Stimulated activated CD4-positive, alpha-beta T cell treated with anti-CD3 and anti-CD28 coated beads, Interleukin-15, amount 100 ng/mL, for 48 hours (primary cell): ENCODE results near the gene HBZ.
"Not testable (repeated sequence)": the region's sequence is repeated elsewhere in the genome, so short reads cannot be mapped to it uniquely, and the experiment has no call there.

Experiments
- DNase-seq, 2 donors: peaks; one replicate each; pipeline ENCODE4 v3.0.0-alpha.2; 2020; ENCODE audit warnings: low read depth in 2 of 2

HBZ gene

GRCh38 chr16:133716-134115, 18.7 kb upstream of the HBZ start:
- DNase-seq = no peak

- DNase-seq = peak in 1 of 2 donors; percentile 5
Measured at GRCh38 chr16:138049-138417, 14.4 kb upstream of the HBZ start.

- DNase-seq = no peak
Measured at GRCh38 chr16:140175-140857, 12.1 kb upstream of the HBZ start.

- DNase-seq = no peak
Measured at GRCh38 chr16:142405-142967, 10.0 kb upstream of the HBZ start.

DNA sequence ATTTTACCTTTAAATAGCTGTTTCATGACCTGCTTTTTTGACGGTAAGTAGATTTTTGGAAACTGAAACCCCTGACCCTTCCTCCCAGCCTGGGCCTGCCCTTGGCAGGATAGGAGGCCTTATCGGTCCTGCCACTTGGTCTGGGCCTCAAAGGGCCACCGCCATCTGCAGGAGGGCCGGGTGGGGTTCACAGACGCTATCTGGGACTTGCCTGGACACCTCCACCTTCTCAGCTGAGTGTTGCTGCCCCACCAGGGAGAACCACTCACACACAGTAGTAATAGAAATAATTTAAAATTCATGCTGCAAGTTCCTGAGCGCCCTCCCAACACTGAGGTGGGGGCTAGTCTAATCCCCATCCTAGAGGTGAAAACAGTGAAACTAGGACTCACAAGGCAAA, 9.4 kb upstream of the HBZ start:
- DNase-seq = no peak

DNA sequence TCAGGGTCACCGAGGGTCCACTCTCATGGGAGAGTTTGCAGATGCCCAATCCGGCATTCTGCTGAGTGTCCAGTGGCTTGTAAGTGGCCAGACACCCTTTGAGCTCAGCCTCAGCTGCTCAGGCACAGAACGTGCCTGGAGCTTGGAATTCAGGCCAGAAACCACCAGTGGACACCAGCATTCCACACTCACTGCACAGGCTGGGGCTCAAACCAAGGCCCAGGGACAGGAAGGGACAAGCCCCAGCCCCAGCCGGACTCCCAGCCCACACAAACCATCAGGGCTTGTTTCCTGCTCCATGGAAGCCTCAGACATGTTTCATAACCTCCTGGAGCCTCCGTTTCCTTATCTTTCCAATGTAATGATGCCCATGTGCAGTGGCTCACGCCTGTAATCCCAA, 9.0 kb upstream of the HBZ start:
- DNase-seq = no peak

GRCh38 chr16:144797-145252, 7.6 kb upstream of the HBZ start:
- DNase-seq = no peak

DNA sequence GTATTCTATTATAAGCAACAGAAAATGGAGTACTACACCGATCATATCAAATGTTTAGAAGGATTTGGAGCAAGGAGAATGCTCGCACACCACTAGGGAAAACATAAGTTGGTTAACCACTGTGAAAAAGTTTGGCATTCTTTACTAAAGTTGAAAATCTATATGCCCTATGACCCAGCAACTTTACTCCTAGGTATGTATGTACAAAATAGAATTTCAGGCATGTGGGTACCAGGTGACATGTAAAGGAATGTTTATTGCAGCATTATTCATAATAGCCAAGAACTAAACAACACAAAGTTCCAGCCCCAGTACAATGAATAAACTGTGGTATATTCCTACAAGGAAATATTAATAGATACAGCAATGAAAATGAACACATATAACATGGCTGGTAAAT, 5.8 kb upstream of the HBZ start:
- no peak for DNase-seq

DNA sequence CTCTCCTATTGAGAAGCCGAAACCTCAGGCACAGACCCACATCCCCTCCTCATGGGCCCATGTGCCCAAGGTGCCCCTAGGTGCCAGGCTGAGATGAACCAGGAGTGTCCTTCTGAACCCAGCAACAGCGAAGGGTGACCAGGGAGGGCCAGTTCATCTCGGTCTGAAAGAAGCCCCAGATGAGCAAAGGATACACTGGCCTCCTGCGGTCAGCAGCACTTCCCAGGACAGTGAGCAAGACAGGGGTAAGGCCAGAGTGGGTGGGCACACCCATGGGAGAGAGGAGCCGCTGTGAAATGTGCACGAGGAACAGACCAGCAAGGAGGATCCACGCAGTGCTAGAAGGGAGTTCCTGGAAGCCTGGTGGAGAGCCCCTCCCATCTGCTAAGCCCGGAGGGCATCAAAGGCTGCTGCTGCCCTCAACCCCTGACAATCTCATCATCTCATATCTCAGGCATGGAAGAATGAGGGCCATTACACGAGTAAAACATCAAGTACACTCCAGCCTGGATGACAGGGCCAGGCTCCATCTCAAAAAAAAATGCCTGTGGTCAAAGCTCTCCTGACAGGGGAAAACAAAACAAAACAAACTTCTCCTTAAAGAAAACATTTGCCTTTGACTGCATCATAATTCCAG, 3.3 kb upstream of the HBZ start:
- no peak for DNase-seq

DNA sequence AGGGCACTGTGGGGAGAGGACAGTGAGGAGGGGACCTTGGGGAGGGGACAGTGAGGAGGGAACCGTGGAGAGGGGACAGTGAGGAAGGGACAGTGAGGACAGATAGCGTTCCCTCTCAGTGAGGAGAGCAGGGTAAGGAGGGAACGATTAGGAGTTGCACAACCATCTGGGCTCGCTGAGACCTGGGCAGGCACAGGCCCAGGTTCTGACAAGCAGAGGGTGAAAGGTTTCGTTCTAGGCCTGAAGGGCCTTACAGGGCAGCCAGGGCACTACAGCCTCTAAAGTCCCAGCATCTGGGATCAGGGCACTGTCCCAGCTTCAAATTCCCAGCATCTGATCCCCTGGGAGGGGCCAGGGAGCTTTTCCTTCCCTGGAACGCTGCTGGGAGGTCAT, 681 bp downstream of the HBZ start:
- not testable (repeated sequence) for DNase-seq

DNA sequence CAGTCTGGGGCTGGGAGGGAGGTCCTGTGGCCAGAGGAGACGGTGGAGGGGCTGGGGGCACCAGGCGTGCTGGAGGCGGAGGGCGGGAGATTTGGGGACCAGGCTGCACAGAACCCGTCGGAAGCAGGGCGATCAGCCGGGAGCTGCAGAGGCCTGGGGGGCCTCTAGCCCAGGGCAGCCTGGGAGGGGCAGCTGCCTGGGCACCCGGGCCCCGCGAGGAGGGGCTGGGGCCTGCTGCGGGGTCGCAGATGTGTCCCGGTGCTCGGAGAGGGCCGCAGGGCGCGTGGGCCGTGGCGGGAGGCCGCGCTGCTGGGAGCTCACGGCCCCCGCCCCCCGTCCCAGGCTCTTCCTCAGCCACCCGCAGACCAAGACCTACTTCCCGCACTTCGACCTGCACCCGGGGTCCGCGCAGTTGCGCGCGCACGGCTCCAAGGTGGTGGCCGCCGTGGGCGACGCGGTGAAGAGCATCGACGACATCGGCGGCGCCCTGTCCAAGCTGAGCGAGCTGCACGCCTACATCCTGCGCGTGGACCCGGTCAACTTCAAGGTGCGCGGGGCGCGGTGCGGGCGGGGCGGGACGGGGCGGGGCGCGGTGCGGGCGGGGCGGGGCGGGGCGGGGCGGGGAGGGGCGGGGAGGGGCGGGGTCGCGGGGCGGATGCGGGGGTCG, 1.2 kb downstream of the HBZ start:
- DNase-seq = not testable (repeated sequence)

DNA sequence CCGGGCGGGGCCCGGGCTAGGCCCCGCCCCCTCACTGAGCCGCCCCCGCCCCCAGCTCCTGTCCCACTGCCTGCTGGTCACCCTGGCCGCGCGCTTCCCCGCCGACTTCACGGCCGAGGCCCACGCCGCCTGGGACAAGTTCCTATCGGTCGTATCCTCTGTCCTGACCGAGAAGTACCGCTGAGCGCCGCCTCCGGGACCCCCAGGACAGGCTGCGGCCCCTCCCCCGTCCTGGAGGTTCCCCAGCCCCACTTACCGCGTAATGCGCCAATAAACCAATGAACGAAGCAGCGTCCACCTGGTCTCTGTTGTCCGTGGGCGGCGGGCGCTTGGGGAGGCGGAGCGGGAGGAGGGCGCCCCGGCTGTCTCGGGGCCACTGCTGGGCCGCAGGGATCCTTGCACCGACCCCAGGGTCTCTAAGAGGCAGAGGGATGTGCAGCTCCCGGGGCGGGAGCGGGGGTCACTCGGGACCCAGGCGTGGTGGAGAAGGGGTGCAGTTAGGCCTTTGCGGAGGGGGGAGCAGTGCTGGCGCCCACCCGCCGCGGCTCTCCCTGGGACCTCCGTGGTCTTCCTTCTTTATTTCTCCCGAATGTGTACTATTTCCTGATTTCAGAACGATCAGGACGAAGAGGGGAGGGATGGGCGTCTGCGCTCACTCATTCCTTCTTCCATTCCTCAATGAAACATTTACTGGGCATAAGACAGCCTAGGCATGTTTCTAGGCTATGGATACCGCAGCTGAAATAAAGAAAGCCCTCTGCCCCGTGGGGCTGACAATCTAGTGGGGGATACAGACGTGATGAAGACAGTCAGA, 2.0 kb downstream of the HBZ start:
- DNase-seq = no peak

DNA sequence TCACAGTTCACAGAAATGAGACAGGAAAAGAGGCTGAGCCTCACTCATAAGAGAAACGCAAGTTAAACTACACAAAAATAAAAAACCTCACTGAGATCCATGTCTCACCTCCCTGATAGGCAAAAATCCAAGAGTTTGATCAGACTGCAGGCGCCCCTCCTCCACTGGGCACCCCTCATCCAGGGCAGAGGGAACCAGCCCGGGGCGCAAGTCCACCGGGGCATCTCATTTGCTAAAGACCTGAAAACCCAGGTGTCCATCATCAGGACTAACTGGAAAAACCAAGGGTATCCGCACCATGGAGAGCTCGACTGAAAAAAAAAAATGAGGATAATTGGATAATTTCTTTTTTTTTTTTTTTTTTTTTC, 2.6 kb downstream of the HBZ start:
- DNase-seq = no peak

DNA sequence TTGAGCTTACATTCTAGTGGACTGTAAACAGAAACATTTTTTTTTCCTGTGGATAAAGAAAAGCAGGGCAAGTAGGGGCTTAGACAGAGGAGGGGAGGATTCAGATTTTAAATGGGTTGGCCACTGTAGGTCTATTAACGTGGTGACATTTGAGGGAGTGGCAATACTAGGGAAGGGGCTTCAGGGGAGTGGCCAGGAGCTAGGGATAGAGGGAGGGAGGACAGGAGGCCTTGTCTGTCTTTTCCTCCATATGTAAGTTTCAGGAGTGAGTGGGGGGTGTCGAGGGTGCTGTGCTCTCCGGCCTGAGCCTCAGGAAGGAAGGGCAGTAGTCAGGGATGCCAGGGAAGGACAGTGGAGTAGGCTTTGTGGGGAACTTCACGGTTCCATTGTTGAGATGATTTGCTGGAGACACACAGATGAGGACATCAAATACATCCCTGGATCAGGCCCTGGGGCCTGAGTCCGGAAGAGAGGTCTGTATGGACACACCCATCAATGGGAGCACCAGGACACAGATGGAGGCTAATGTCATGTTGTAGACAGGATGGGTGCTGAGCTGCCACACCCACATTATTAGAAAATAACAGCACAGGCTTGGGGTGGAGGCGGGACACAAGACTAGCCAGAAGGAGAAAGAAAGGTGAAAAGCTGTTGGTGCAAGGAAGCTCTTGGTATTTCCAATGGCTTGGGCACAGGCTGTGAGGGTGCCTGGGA, 6.8 kb downstream of the HBZ start:
- DNase-seq = no peak

DNA sequence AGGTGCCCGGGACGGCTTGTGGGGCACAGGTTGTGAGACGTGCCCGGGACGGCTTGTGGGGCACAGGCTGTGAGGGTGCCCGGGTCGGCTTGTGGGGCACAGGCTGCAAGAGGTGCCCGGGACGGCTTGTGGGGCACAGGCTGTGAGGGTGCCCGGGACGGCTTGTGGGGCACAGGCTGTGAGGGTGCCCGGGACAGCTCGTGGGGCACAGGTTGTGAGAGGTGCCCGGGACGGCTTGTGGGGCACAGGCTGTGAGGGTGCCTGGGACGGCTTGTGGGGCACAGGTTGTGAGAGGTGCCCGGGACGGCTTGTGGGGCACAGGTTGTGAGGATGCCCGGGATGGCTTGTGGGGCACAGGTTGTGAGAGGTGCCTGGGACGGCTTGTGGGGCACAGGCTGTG, 7.8 kb downstream of the HBZ start:
- not testable (repeated sequence) for DNase-seq

- DNase-seq = no peak
Measured at GRCh38 chr16:160691-161190, 8.3 kb downstream of the HBZ start.

GRCh38 chr16:162271-162991, 10.0 kb downstream of the HBZ start:
- no peak for DNase-seq

- not testable (repeated sequence) for DNase-seq
Measured at GRCh38 chr16:163139-163538, 10.7 kb downstream of the HBZ start.

DNA sequence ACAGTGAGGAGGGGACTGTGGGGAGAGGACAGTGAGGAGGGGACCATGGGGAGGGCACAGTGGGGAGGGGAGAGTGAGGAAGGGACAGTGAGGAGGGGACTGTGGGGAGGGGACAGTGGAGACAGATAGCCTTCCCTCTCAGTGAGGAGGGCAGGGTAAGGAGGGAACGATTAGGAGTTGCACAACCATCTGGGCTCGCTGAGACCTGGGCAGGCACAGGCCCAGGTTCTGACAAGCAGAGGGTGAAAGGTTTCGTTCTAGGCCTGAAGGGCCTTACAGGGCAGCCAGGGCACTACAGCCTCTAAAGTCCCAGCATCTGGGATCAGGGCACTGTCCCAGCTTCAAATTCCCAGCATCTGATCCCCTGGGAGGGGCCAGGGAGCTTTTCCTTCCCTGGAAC, 11.3 kb downstream of the HBZ start:
- DNase-seq = not testable (repeated sequence)

DNA sequence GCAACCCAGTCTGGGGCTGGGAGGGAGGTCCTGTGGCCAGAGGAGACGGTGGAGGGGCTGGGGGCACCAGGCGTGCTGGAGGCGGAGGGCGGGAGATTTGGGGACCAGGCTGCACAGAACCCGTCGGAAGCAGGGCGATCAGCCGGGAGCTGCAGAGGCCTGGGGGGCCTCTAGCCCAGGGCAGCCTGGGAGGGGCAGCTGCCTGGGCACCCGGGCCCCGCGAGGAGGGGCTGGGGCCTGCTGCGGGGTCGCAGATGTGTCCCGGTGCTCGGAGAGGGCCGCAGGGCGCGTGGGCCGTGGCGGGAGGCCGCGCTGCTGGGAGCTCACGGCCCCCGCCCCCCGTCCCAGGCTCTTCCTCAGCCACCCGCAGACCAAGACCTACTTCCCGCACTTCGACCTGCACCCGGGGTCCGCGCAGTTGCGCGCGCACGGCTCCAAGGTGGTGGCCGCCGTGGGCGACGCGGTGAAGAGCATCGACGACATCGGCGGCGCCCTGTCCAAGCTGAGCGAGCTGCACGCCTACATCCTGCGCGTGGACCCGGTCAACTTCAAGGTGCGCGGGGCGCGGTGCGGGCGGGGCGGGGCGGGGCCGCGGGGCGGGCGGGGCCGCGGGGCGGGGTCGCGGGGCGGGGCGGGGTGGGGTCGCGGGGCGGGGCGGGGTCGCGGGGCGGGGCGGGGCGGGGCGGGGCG, 11.8 kb downstream of the HBZ start:
- DNase-seq = not testable (repeated sequence)
